Lower lobe of right lung (tissue), 2 donors: ENCODE measurements around the gene ANK3. TPM values are rescaled to one million over a fixed set of nuclear protein-coding genes. Genes with fewer than 3 reads are reported as not detected.
A peak's percentile ranks its signal among the peaks of the same experiment; 100 is the strongest.

ENCODE experiments used
- ATAC-seq, 2 donors: fragments of 200-7000 bp; cut with Tn5 transposase; one replicate each; pipeline ENCODE4 v1.9.1; 2020 to 2022; ENCODE audit warnings: mild to moderate bottlenecking in 2 of 2, moderate library complexity in 2 of 2
- DNase-seq: peaks from one replicate; pipeline ENCODE4 v3.0.0-alpha.2; 2020
- H3K27ac ChIP-seq: fragments of 200-600 bp; one replicate; pipeline ENCODE4 v1.8.0; 2022
- H3K27me3 ChIP-seq: fragments of 200-600 bp; one replicate; pipeline ENCODE4 v1.8.0; 2022; ENCODE audit warnings: low read depth
- H3K36me3 ChIP-seq: fragments of 200-600 bp; one replicate; pipeline ENCODE4 v1.8.0; 2022; ENCODE audit warnings: mild to moderate bottlenecking
- H3K4me1 ChIP-seq: fragments of 200-600 bp; one replicate; pipeline ENCODE4 v1.8.0; 2022
- H3K4me3 ChIP-seq: fragments of 200-600 bp; one replicate; pipeline ENCODE4 v1.8.0; 2022; ENCODE audit warnings: mild to moderate bottlenecking
- H3K9me3 ChIP-seq: fragments of 200-600 bp; one replicate; pipeline ENCODE4 v1.8.0; 2022
- intact Hi-C: fragments of 100-400 bp; cut with DNase I; formaldehyde crosslinking; loops from one replicate; pipeline ENCODE4 v1.11.0; 2022
- total RNA-seq: library from RNA; stranded (reverse); fragmentation: NEBNext Ultra II Directional; extraction: Animal tissue kit (Norgen Biotek cat#: 25700); gene quantifications from one replicate; pipeline ENCODE4 v1.2.1, GENCODE V29; 2021
- TF ChIP-seq, protein P1 (sequence below): fragments of 200-600 bp; IDR thresholded peaks from one replicate; pipeline ENCODE4 v1.8.0; 2022; ENCODE audit warnings: antibody characterized with exemption, mild to moderate bottlenecking
- donor health status: DM: no; HTN: yes; CAD: no; lungs with severe emphysema.

The ANK3 gene
- total RNA-seq, 1 donor from 2014 or later, result 75.9 TPM

DNA sequence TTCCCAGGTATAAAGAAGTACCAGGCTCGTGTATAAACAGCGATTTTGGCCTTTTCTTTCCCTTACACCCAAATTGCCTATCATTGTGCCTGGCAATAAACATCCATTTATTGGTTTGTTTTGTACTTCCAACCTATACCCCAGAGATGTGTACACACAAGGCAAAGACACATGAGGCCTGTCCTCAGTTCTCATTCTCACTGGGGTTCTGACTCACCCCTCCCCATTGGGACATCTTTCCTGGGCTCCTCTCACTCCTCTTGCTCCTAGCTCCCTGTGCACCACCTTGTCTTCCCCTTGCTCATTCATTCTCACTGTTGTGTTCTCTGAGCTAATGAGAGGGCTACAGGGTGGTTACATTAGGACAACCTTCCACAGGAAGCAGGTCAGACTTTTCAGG, 240.7 kb downstream of the ANK3 start:
- no peak overlapping the region for H3K4me3 ChIP-seq
- H3K9me3 ChIP-seq, result no peaks in the 10 kb centered on the region
- intact Hi-C loops, result no loop called here
- H3K36me3 ChIP-seq, result no peaks in the 10 kb centered on the region
- no peak for ATAC-seq
- TF ChIP-seq, protein P1, sequence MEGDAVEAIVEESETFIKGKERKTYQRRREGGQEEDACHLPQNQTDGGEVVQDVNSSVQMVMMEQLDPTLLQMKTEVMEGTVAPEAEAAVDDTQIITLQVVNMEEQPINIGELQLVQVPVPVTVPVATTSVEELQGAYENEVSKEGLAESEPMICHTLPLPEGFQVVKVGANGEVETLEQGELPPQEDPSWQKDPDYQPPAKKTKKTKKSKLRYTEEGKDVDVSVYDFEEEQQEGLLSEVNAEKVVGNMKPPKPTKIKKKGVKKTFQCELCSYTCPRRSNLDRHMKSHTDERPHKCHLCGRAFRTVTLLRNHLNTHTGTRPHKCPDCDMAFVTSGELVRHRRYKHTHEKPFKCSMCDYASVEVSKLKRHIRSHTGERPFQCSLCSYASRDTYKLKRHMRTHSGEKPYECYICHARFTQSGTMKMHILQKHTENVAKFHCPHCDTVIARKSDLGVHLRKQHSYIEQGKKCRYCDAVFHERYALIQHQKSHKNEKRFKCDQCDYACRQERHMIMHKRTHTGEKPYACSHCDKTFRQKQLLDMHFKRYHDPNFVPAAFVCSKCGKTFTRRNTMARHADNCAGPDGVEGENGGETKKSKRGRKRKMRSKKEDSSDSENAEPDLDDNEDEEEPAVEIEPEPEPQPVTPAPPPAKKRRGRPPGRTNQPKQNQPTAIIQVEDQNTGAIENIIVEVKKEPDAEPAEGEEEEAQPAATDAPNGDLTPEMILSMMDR, result no peak
- H3K27ac ChIP-seq, result no peak overlapping the region
- H3K4me1 ChIP-seq, result no peaks in the 10 kb centered on the region
- DNase-seq, result no peak
- no peaks in the 10 kb centered on the region for H3K27me3 ChIP-seq

DNA sequence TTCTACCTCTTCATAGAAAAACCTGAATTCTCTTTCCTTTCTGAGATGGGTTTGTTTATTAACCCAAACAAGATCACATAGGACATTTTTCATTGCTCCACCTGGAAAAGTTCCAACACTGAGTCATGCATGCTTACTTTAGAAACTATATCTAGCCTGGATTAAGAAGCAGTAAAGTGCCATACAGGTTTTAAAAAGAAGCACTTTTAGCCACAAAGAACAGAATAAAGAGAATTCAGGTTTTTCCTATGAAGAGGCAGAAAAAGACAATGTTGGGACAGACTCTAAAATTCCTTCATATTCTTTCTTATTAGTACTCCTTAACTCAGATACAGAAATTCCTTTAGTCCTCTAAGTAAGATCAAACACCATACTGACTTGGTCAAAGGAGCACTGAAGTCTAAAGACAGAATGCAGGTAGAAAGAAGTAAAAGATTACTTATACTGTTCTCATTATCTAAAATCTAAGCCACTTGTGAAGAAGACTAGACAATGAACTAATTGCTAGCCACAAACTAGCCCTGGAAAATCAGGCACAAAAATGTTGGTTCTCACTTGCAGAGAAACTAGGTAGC, 241.3 kb downstream of the ANK3 start:
- Histone ChIP-seq H3K4me3 (no peak overlapping the region), H3K27ac (no peak overlapping the region), H3K9me3 (no peaks in the 10 kb centered on the region), H3K36me3 (no peaks in the 10 kb centered on the region), H3K27me3 (no peaks in the 10 kb centered on the region), H3K4me1 (no peaks in the 10 kb centered on the region)
- TF ChIP-seq, protein P1, result no peak
- ATAC-seq (peak in 1 of 2 donors; percentile 59), DNase-seq (no peak)
- intact Hi-C loops, result no loop called here

DNA sequence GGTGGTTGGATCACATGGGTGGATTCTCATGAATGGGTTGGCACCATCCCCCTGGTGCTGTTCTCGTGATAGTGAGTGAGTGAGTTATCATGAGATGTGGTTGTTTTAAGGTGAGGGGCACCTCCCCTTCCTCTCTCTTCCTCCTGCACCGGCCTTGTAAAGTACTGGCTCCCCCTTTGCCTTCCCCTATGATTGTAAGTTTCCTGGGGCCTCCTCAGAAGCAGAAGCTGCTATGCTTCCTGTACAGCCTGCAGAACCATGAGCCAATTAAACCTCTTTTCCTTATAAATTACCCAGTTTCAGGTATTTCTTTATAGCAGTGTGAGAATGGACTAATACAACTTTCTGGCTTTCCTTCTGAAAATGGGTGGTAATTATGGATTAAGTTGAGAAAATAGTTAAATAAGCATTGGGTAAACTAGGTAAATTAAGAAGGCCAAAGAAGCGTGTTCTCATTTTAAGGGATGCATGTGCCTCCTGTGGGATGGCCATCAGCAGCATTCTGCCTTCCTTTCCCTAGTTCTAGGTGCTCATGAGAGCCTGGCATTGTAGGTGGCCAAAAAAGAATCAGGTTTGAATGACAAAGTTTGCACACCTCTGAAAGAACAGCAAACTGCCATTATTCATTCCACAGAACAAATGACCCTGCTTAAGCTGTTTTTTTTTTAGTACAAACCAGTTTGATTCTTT, 242.0 kb downstream of the ANK3 start:
- DNase-seq (no peak), ATAC-seq (peak in 1 of 2 donors; percentile 12)
- H3K27me3 ChIP-seq, result no peaks in the 10 kb centered on the region
- no peaks in the 10 kb centered on the region for H3K9me3 ChIP-seq
- H3K4me1 ChIP-seq, result no peaks in the 10 kb centered on the region
- H3K36me3 ChIP-seq, result no peaks in the 10 kb centered on the region
- intact Hi-C loops, result no loop called here
- TF ChIP-seq, protein P1, result no peak
- H3K4me3 ChIP-seq, result no peak overlapping the region
- no peak overlapping the region for H3K27ac ChIP-seq

DNA sequence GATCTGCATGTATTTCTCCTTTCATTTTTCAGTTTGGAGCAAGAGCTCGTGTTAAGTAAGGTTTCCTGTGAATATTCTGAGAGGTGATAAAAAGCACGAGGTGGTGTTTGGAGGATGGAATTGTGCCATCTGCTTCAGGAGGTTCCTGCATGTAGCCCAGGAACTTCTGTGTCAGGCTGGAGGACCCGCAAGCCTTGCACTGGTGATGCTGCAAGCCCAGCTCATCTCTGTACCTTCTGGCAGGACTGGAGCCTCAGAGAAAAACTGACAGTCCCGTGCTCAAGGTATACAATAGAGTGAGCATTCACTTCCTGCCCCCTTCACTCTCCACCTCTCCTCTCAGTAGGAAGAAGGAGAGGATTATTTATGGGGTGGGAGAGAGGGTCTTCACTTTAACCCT, 242.7 kb downstream of the ANK3 start:
- Histone ChIP-seq H3K9me3 (no peaks in the 10 kb centered on the region), H3K27me3 (no peaks in the 10 kb centered on the region), H3K4me3 (no peak overlapping the region), H3K4me1 (no peaks in the 10 kb centered on the region), H3K36me3 (no peaks in the 10 kb centered on the region), H3K27ac (no peak overlapping the region)
- intact Hi-C loops, result no loop called here
- TF ChIP-seq, protein P1, result no peak
- DNase-seq (no peak), ATAC-seq (no peak)

DNA sequence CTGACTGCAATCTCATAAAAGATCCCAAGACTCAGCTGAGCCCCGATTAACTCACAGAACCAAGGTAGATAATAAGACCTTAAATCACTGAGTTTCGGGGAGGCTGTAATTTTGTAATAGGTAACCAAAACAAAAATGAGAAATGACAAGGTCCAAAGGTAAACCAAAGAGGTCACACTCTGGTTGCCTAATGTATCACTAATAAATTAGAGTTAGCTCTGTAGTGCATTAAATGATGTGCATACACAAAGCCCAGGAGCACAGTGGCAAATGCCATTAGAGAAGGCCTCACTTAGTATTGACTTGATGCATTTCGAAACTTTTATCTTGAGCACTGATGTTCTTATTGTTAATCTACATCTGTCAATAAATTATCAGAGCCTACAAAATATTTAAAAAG, 245.6 kb downstream of the ANK3 start:
- intact Hi-C loops, result no loop called here
- ATAC-seq, result no peak
- H3K4me3 ChIP-seq, result no peak overlapping the region
- no peaks in the 10 kb centered on the region for H3K4me1 ChIP-seq
- no peak for DNase-seq
- TF ChIP-seq, protein P1, result no peak
- H3K9me3 ChIP-seq, result no peaks in the 10 kb centered on the region
- H3K27ac ChIP-seq, result no peak overlapping the region
- no peaks in the 10 kb centered on the region for H3K27me3 ChIP-seq
- H3K36me3 ChIP-seq, result no peaks in the 10 kb centered on the region
